ENCODE measurements around the gene SOD3.

DNA sequence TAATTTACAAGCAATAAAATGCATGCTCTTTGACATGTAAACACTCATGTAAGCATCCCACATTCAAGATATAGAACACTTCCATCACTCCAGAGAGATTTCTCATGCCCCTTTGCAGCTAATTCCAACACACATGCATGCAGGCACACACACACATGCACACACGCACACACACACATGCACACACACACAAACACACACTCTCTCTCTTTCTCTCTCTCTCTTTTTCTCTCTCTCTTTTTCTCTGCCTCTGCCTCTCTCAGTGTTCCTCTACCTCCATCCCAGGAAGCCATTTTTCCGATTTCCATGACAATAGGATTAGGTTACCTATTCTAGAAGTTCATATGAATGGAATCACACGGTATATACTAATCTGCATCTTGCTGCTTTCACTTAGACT lies 11.9 kb upstream of the SOD3 start:
- TF ChIP-seq POLR2A (IDR thresholded peaks at IDR 0.05; ENCODE audit: low read depth, low read length) (no peak), CEBPB (IDR thresholded peaks at IDR 0.05; ENCODE audit: low read depth, low read length) (no peak), RFX5 (IDR thresholded peaks at IDR 0.05; ENCODE audit: low read depth, low read length) (no peak), MXI1 (IDR thresholded peaks at IDR 0.05; ENCODE audit: borderline replicate concordance, low read depth, low read length) (no peak), FOS (IDR thresholded peaks at IDR 0.05; ENCODE audit: low read depth, low read length) (no peak), SMC3 (IDR thresholded peaks at IDR 0.05; ENCODE audit: low read depth, low read length) (no peak)
- TF ChIP-seq, protein P1, sequence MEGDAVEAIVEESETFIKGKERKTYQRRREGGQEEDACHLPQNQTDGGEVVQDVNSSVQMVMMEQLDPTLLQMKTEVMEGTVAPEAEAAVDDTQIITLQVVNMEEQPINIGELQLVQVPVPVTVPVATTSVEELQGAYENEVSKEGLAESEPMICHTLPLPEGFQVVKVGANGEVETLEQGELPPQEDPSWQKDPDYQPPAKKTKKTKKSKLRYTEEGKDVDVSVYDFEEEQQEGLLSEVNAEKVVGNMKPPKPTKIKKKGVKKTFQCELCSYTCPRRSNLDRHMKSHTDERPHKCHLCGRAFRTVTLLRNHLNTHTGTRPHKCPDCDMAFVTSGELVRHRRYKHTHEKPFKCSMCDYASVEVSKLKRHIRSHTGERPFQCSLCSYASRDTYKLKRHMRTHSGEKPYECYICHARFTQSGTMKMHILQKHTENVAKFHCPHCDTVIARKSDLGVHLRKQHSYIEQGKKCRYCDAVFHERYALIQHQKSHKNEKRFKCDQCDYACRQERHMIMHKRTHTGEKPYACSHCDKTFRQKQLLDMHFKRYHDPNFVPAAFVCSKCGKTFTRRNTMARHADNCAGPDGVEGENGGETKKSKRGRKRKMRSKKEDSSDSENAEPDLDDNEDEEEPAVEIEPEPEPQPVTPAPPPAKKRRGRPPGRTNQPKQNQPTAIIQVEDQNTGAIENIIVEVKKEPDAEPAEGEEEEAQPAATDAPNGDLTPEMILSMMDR (conservative IDR thresholded peaks at IDR 0.05; ENCODE audit: low read depth, low read length), result no peak
- TF ChIP-seq, protein P2, sequence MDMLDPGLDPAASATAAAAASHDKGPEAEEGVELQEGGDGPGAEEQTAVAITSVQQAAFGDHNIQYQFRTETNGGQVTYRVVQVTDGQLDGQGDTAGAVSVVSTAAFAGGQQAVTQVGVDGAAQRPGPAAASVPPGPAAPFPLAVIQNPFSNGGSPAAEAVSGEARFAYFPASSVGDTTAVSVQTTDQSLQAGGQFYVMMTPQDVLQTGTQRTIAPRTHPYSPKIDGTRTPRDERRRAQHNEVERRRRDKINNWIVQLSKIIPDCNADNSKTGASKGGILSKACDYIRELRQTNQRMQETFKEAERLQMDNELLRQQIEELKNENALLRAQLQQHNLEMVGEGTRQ (IDR thresholded peaks at IDR 0.05; ENCODE audit: low read depth, low read length), result no peak
